H1 (cell line): ENCODE results near the gene P3H3. TPM values are rescaled to one million over a fixed set of nuclear protein-coding genes. Genes with fewer than 3 reads are reported as not detected.

ENCODE experiments used
- CTCF ChIA-PET: fragments of 300-600 bp; sonication (Branson Sonifier 250); formaldehyde crosslinking; loops from one replicate; lab custom pipeline; 2021; ENCODE audit not compliant: partially characterized antibody; lab: Charles Lee
- POLR2A ChIA-PET: fragments of 300-600 bp; sonication (Branson Sonifier 250); formaldehyde crosslinking; loops from one replicate; lab custom pipeline; 2021; ENCODE audit warnings: inconsistent platforms; ENCODE audit not compliant: partially characterized antibody; lab: Charles Lee
- DNase-seq, 2 experiments: peaks; one replicate each; pipeline versions ENCODE4 v3.0.0 to v3.0.0-alpha.2; 2010 to 2022; ENCODE audit warnings: low spot score in 2 of 2, low read depth in 1 of 2, mixed read lengths in 1 of 2
- FAIRE-seq: peaks from 2 replicates; lab custom pipeline; 2011; peaks lifted over from hg19 to GRCh38; lab: Jason Lieb, UNC
- H2AFZ ChIP-seq: 2 replicates; pipeline ENCODE4 v1.8.1; 2012; ENCODE audit warnings: low read length, inconsistent platforms
- H2AK5ac ChIP-seq: 2 replicates; pipeline ENCODE4 v1.6.1; 2013; ENCODE audit warnings: low read depth, low read length
- H2BK120ac ChIP-seq: replicated peaks from 2 replicates; pipeline ENCODE3; 2013; ENCODE audit warnings: low read depth, low read length, inconsistent platforms
- H2BK12ac ChIP-seq: 2 replicates; pipeline ENCODE4 v1.6.1; 2013; ENCODE audit warnings: low read depth, low read length
- H2BK15ac ChIP-seq: 2 replicates; pipeline ENCODE4 v1.6.1; 2013; ENCODE audit warnings: low read length
- H2BK20ac ChIP-seq: 2 replicates; pipeline ENCODE4 v1.6.1; 2013; ENCODE audit warnings: low read length
- H2BK5ac ChIP-seq: 2 replicates; pipeline ENCODE4 v1.6.1; 2013; ENCODE audit warnings: low read depth, low read length
- H3K14ac ChIP-seq: 2 replicates; pipeline ENCODE4 v1.6.1; 2013; ENCODE audit warnings: inconsistent platforms; ENCODE audit not compliant: insufficient read length
- H3K18ac ChIP-seq: 2 replicates; pipeline ENCODE4 v1.6.1; 2013; ENCODE audit warnings: low read length; ENCODE audit errors: extremely low read depth
- H3K23ac ChIP-seq: 2 replicates; pipeline ENCODE4 v1.6.1; 2013; ENCODE audit warnings: inconsistent platforms; ENCODE audit not compliant: insufficient read length
- H3K23me2 ChIP-seq: 2 replicates; pipeline ENCODE4 v1.6.1; 2013; ENCODE audit warnings: low read depth, low read length
- H3K27ac ChIP-seq: 2 replicates; pipeline ENCODE4 v1.6.1; 2011; ENCODE audit warnings: low read depth, low read length, inconsistent platforms
- H3K27me3 ChIP-seq, 4 experiments: replicated peaks in 1 of 4; 1 replicate in 1 of 4; 2 replicates in 3 of 4; pipeline versions ENCODE4 v1.6.1 to v1.8.1; 2011 to 2013; ENCODE audit warnings: low read length in 3 of 4, mild to moderate bottlenecking in 3 of 4, inconsistent platforms in 2 of 4, mixed read lengths in 2 of 4, moderate library complexity in 1 of 4; ENCODE audit not compliant: control insufficient read depth in 3 of 4, insufficient read depth in 3 of 4; ENCODE audit errors: extremely low read depth in 1 of 4
- H3K36me3 ChIP-seq, 4 experiments: 2 replicates each; pipeline versions ENCODE4 v1.6.1 to v1.8.1; 2011 to 2013; ENCODE audit warnings: mild to moderate bottlenecking in 4 of 4, low read length in 3 of 4, moderate library complexity in 2 of 4, control low read depth in 1 of 4, inconsistent platforms in 1 of 4; ENCODE audit not compliant: insufficient read depth in 4 of 4, control insufficient read depth in 2 of 4
- H3K4ac ChIP-seq: replicated peaks from 2 replicates; pipeline ENCODE3; 2013; ENCODE audit warnings: low read length, low read depth, mixed read lengths, inconsistent platforms; ENCODE audit not compliant: insufficient read length
- H3K4me1 ChIP-seq, 4 experiments: replicated peaks in 1 of 4; 1 replicate in 1 of 4; 2 replicates in 3 of 4; pipeline versions ENCODE4 v1.6.1 to v1.8.1; 2011 to 2013; ENCODE audit warnings: low read length in 3 of 4, inconsistent platforms in 2 of 4, mixed read lengths in 1 of 4; ENCODE audit not compliant: insufficient read depth in 4 of 4, control insufficient read depth in 3 of 4
- H3K4me2 ChIP-seq, 2 experiments: 2 replicates each; pipeline versions ENCODE4 v1.6.1 to v1.8.1; 2011 to 2013; ENCODE audit warnings: low read depth in 2 of 2, low read length in 2 of 2, control low read depth in 1 of 2, inconsistent platforms in 1 of 2, mild to moderate bottlenecking in 1 of 2; ENCODE audit not compliant: insufficient read depth in 1 of 2
- H3K4me3 ChIP-seq, 4 experiments: fragments of 200-600, 300-600 bp in 1 of 4; sonication (generic), shearing (Covaris generic), sonication (Bioruptor Twin) in 1 of 4; 2 replicates each; pipeline versions ENCODE4 v1.5.1 to v1.8.1; 2011 to 2016; ENCODE audit warnings: low read length in 4 of 4, low read depth in 3 of 4, control low read depth in 2 of 4, inconsistent platforms in 2 of 4, mild to moderate bottlenecking in 2 of 4, mixed read lengths in 1 of 4, moderate library complexity in 1 of 4; ENCODE audit not compliant: insufficient read depth in 2 of 4; ENCODE audit errors: extremely low read depth in 1 of 4
- H3K56ac ChIP-seq: replicated peaks from 2 replicates; pipeline ENCODE3; 2013; ENCODE audit warnings: low read depth, mild to moderate bottlenecking, mixed read lengths, low read length, inconsistent platforms; ENCODE audit not compliant: insufficient read length
- H3K79me1 ChIP-seq: 2 replicates; pipeline ENCODE4 v1.6.1; 2013; ENCODE audit warnings: low read depth, low read length, control low read depth
- H3K79me2 ChIP-seq, 2 experiments: 2 replicates each; pipeline versions ENCODE4 v1.6.1 to v1.8.1; 2012 to 2013; ENCODE audit warnings: low read length in 2 of 2, mild to moderate bottlenecking in 2 of 2, inconsistent platforms in 1 of 2; ENCODE audit not compliant: insufficient read depth in 2 of 2, control insufficient read depth in 1 of 2
- H3K9ac ChIP-seq, 4 experiments: replicated peaks in 1 of 4; 1 replicate in 1 of 4; 2 replicates in 3 of 4; pipeline versions ENCODE4 v1.6.1 to v1.8.1; 2011 to 2013; ENCODE audit warnings: low read depth in 3 of 4, low read length in 3 of 4, control low read depth in 2 of 4, mild to moderate bottlenecking in 2 of 4, moderate library complexity in 2 of 4, inconsistent platforms in 1 of 4; ENCODE audit errors: extremely low read depth in 1 of 4
- H3K9me3 ChIP-seq, 2 experiments: 2 replicates each; pipeline versions ENCODE4 v1.6.1 to v1.8.1; 2012 to 2013; ENCODE audit warnings: mild to moderate bottlenecking in 2 of 2, moderate library complexity in 2 of 2, control low read depth in 1 of 2, inconsistent platforms in 1 of 2, low read depth in 1 of 2, low read length in 1 of 2, mixed read lengths in 1 of 2; ENCODE audit not compliant: insufficient read depth in 2 of 2
- H4K20me1 ChIP-seq, 2 experiments: replicated peaks in 1 of 2; 2 replicates each; pipeline versions ENCODE3 to v1.8.1; 2011 to 2013; ENCODE audit warnings: inconsistent platforms in 2 of 2, low read length in 2 of 2, mild to moderate bottlenecking in 1 of 2; ENCODE audit not compliant: insufficient read depth in 2 of 2, control insufficient read depth in 1 of 2
- H4K5ac ChIP-seq: 2 replicates; pipeline ENCODE4 v1.6.1; 2013; ENCODE audit warnings: low read length, low read depth, mixed read lengths, inconsistent platforms; ENCODE audit not compliant: insufficient read length
- H4K8ac ChIP-seq: 2 replicates; pipeline ENCODE4 v1.8.0; 2013; ENCODE audit warnings: mild to moderate bottlenecking, moderate library complexity, low read length, inconsistent platforms; ENCODE audit not compliant: insufficient read depth; ENCODE audit errors: extremely low read depth
- H4K91ac ChIP-seq: replicated peaks from 2 replicates; pipeline ENCODE3; 2013; ENCODE audit warnings: low read length, mixed read lengths, inconsistent platforms; ENCODE audit not compliant: insufficient read length
- BRCA1 ChIP-seq: IDR thresholded peaks from 2 replicates; pipeline ENCODE4 v1.6.1; 2012; ENCODE audit warnings: low read depth, low read length, improper control_type of control experiment
- E2F6 ChIP-seq: IDR thresholded peaks from 2 replicates; pipeline ENCODE4 v1.6.1; 2012; ENCODE audit warnings: inconsistent platforms
- EGR1 ChIP-seq: IDR thresholded peaks from 2 replicates; pipeline ENCODE4 v1.6.1; 2011; ENCODE audit warnings: low read depth, low read length, borderline replicate concordance
- KDM4A ChIP-seq: IDR thresholded peaks from one replicate; pipeline ENCODE4 v1.7.1; 2012; ENCODE audit warnings: low read depth, mild to moderate bottlenecking, moderate library complexity, low read length, inconsistent platforms; ENCODE audit not compliant: severe bottlenecking
- MAX ChIP-seq: IDR thresholded peaks from 2 replicates; pipeline ENCODE4 v1.6.1; 2012; ENCODE audit warnings: inconsistent platforms
- SIX5 ChIP-seq: IDR thresholded peaks from 2 replicates; pipeline ENCODE4 v1.6.1; 2011; ENCODE audit warnings: mild to moderate bottlenecking, low read depth, low read length
- WGBS, 2 experiments: shearing (Covaris generic) in 1 of 2; methylation state at CpG; one replicate each; pipeline versions ENCODE4 v1.1.6 to v1.1.7; 2013 to 2015; ENCODE audit warnings: low lambda C conversion rate in 2 of 2, mixed read lengths in 2 of 2, inconsistent platforms in 1 of 2, low coverage in 1 of 2, missing lambda C conversion rate in 1 of 2; ENCODE audit not compliant: insufficient replicate concordance in 2 of 2, insufficient coverage in 1 of 2, insufficient read length in 1 of 2; ENCODE audit errors: extremely low coverage in 1 of 2, missing lambda C conversion rate in 1 of 2; 5-methylcytosine and 5-hydroxymethylcytosine counted together
- long read RNA-seq, 2 experiments: library from RNA in 1 of 2; library from capped mRNA in 1 of 2; stranded (forward); transcript quantifications; one replicate each; pipeline ENCODE4 v2.0.0, GENCODE V29; 2021; ENCODE audit warnings: inconsistent platforms in 1 of 2
- polyA minus RNA-seq, 3 experiments: library from RNA; depleted of rRNA, polyadenylated mRNA; stranded (reverse); fragments of >200 nt; gene quantifications; 1 replicate in 2 of 3; 2 replicates in 1 of 3; pipeline ENCODE4 v1.2.3, GENCODE V29; 2011
- polyA plus RNA-seq, 7 experiments: library from polyadenylated mRNA; depleted of rRNA in 3 of 7; stranded (reverse) in 5 of 7; unstranded in 2 of 7; fragments of >200 nt in 5 of 7; fragments of 200-250 nt in 2 of 7; gene quantifications; 1 replicate in 5 of 7; 2 replicates in 1 of 7; 4 replicates in 1 of 7; pipeline versions ENCODE4 v1.2.1 to v1.2.3, GENCODE V29; 2011 to 2013; ENCODE audit warnings: missing spikeins in 2 of 7, mixed read lengths in 2 of 7
- total RNA-seq: library from RNA; stranded (reverse); fragmentation: NEBNext Ultra II Directional; extraction: Animal tissue kit (Norgen Biotek cat#: 25700); gene quantifications from 2 replicates; pipeline ENCODE4 v1.2.1, GENCODE V29; 2021

Gene P3H3
- total RNA-seq (42.4 and 43.5 TPM in 2 replicates), polyA plus RNA-seq (2011; rRNA removed) (22.9 and 40.9 TPM in 2 replicates), polyA minus RNA-seq (2011; rRNA and poly(A)+ RNA removed) (14.7 and 16.0 TPM in 2 replicates)
- polyA plus RNA-seq (2011; cell fraction: cytosol; rRNA removed), result 34.9 TPM
- 89.3 TPM for polyA plus RNA-seq (2011; cell fraction: nucleus; rRNA removed)
- polyA plus RNA-seq (2012, experiment 1 of 2), result 28.7 to 51.3 TPM (median 45.4 TPM) in 4 replicates
- 27.7 TPM for polyA plus RNA-seq (2012, experiment 2 of 2)
- polyA plus RNA-seq (2013, experiment 1 of 2), result 33.4 TPM
- 30.6 TPM for polyA plus RNA-seq (2013, experiment 2 of 2)
- polyA minus RNA-seq (2011; cell fraction: cytosol; rRNA and poly(A)+ RNA removed), result 21.8 TPM
- 35.7 TPM for polyA minus RNA-seq (2011; cell fraction: nucleus; rRNA and poly(A)+ RNA removed)
- long read RNA-seq, experiment 1, partial matches to known transcripts, result 7 of 8 reads
- long read RNA-seq, experiment 1, other reads (novel, unspliced or antisense), result 1 of 8 reads
- long read RNA-seq, experiment 2, result 0 reads

GRCh38 chr12:6827982-6828780, at the start of gene P3H3:
Gene P3H3 (plus strand): TSS chr12:6828407. CDS start chr12:6828441, 34 bp downstream.
- peaks cover 17% of the 10 kb centered on the region for H3K23me2 ChIP-seq
- H3K79me2 ChIP-seq, result peaks cover 0 to 9% of the 10 kb centered on the region in 2 experiments; a peak in 1 of 4 replicates
- H2AFZ ChIP-seq, result no peak within 1 kb of the TSS
- peaks cover 5 to 20% (median 18%) of the 10 kb centered on the region in 4 experiments; a peak in 5 of 8 replicates for H3K36me3 ChIP-seq
- H2BK12ac ChIP-seq, result peak within 1 kb of the TSS; percentile 70; the same call in 1 of the 2 replicates
- H4K20me1 ChIP-seq, result peaks cover 0 to 7% of the 10 kb centered on the region in 2 experiments
- no peak for FAIRE-seq
- WGBS, 2 experiments, result 2% methylated on average over 15 of the region's 60 CpGs; no CpG with 5 or more reads in 1 of the 2 experiments
- H2BK20ac ChIP-seq, result no peak within 1 kb of the TSS
- H3K4me2 ChIP-seq, result peak within 1 kb of the TSS; percentile 77 to 99
- peak within 1 kb of the TSS; percentile 84 for H3K56ac ChIP-seq
- H3K4ac ChIP-seq, result peak within 1 kb of the TSS; percentile 66
- H3K79me1 ChIP-seq, result peaks cover 4% of the 10 kb centered on the region
- H3K4me3 ChIP-seq, result peak within 1 kb of the TSS; percentile 88 to 94 (median 90)
- peaks cover 4 to 26% (median 19%) of the 10 kb centered on the region in 4 experiments for H3K4me1 ChIP-seq
- peak within 1 kb of the TSS; percentile 59; the same call in 1 of the 2 replicates for H3K27ac ChIP-seq
- no peak within 1 kb of the TSS for H3K14ac ChIP-seq
- peak within 1 kb of the TSS; percentile 26 for H2BK120ac ChIP-seq
- CTCF ChIA-PET, result interaction anchor here (0.7 to 23.7 kb wide), 8 partner anchors 19 to 224 kb away, joined by 3 to 532 read pairs (median 4); partner anchors contain the start of genes CD4, CDCA3, GNB3 and LAG3
- H3K18ac ChIP-seq, result peak within 1 kb of the TSS; percentile 76
- H4K91ac ChIP-seq, result peak within 1 kb of the TSS; percentile 90
- no peak within 1 kb of the TSS for H3K23ac ChIP-seq
- H3K9me3 ChIP-seq, result no peaks in the 10 kb centered on the region
- DNase-seq, result peak in 1 of 2 experiments; percentile 76
- H2BK5ac ChIP-seq, result peak within 1 kb of the TSS; percentile 79; the same call in 1 of the 2 replicates
- H4K5ac ChIP-seq, result peak within 1 kb of the TSS; percentile 86
- peak within 1 kb of the TSS; percentile 66 to 84 (median 80) for H3K9ac ChIP-seq
- 0 out of 2 replicates have a peak within 1 kb of the TSS, but pooled peaks have one; percentile 72 for H2BK15ac ChIP-seq
- peak within 1 kb of the TSS; percentile 66; the same call in 1 of the 2 replicates for H4K8ac ChIP-seq
- H3K27me3 ChIP-seq, result peaks cover 0 to 9% (median 6%) of the 10 kb centered on the region in 4 experiments; a peak in 5 of 7 replicates
- POLR2A ChIA-PET, result interaction anchor here (0.7 to 27.1 kb wide), 18 partner anchors 9 to 128 kb away, joined by 3 to 388 read pairs (median 4); partner anchors contain the start of genes CDCA3, ENO2, GNB3 and MLF2
- 0 out of 2 replicates have a peak within 1 kb of the TSS, but pooled peaks have one; percentile 1 for H2AK5ac ChIP-seq
- TF ChIP-seq MAX, result peak; percentile 18; the same call in 1 of the 2 replicates
- TF ChIP-seq E2F6, result peak; percentile 68
- TF ChIP-seq EGR1, result 0 out of 2 replicates have a peak, but pooled peaks have one; percentile 3
- TF ChIP-seq BRCA1, result no peak
- no peak for TF ChIP-seq SIX5
- peak; percentile 11 for TF ChIP-seq KDM4A
